K562 (cell line): ENCODE results near the gene C1orf105. TPM values are rescaled to one million over a fixed set of nuclear protein-coding genes. Genes with fewer than 3 reads are reported as not detected.

Source experiments
- AFF1 ChIP-seq, 2 experiments: fragments of 450-650 bp; IDR thresholded peaks; 2 replicates each; pipeline ENCODE4 v1.6.1; 2018; ENCODE audit warnings: mild to moderate bottlenecking in 2 of 2, low read depth in 1 of 2; ENCODE audit not compliant: partially characterized antibody in 2 of 2
- BRF2 ChIP-seq: IDR thresholded peaks from 3 replicates; pipeline ENCODE4 v1.6.1; 2011; ENCODE audit warnings: borderline replicate concordance, mild to moderate bottlenecking; ENCODE audit not compliant: insufficient read length, insufficient read depth
- CREM ChIP-seq: IDR thresholded peaks from 2 replicates; pipeline ENCODE4 v1.6.1; 2014; ENCODE audit warnings: antibody characterized with exemption, low read depth
- FOXK2 ChIP-seq, 2 experiments: fragments of 450-650 bp; IDR thresholded peaks in 1 of 2; conservative IDR thresholded peaks in 1 of 2; 2 replicates each; pipeline ENCODE4 v1.6.1; 2016; ENCODE audit warnings: low read depth in 2 of 2, mild to moderate bottlenecking in 1 of 2
- MYC ChIP-seq, 2 experiments: fragments of 250-450 bp in 1 of 2; sonication (Bioruptor Pico) in 1 of 2; IDR thresholded peaks; 2 replicates each; pipeline versions ENCODE4 v1.5.1 to v1.6.1; 2012 to 2021; ENCODE audit warnings: low read depth in 2 of 2, borderline replicate concordance in 1 of 2, improper control_type of control experiment in 1 of 2, low read length in 1 of 2, mild to moderate bottlenecking in 1 of 2, moderate library complexity in 1 of 2
- NELFE ChIP-seq: IDR thresholded peaks from 2 replicates; pipeline ENCODE4 v1.6.1; 2011; ENCODE audit warnings: mild to moderate bottlenecking; ENCODE audit not compliant: insufficient read depth, insufficient read length
- PYGO2 ChIP-seq: fragments of 450-650 bp; IDR thresholded peaks from 2 replicates; pipeline ENCODE4 v1.6.1; 2016; ENCODE audit warnings: mild to moderate bottlenecking, missing genetic modification characterization, moderate library complexity, missing compliant biosample characterization
- SMAD4 ChIP-seq: fragments of 250-450 bp; sonication (Bioruptor Pico); conservative IDR thresholded peaks from 2 replicates; pipeline ENCODE4 v1.8.0; 2021; ENCODE audit warnings: inconsistent platforms, mild to moderate bottlenecking, moderate library complexity
- THRAP3 ChIP-seq: fragments of 450-650 bp; IDR thresholded peaks from 2 replicates; pipeline ENCODE4 v1.6.1; 2016; ENCODE audit warnings: mild to moderate bottlenecking, inconsistent platforms, borderline replicate concordance
- ZBTB26 ChIP-seq: fragments of 450-650 bp; formaldehyde crosslinking; IDR thresholded peaks from 2 replicates; pipeline ENCODE4 v1.4.0; 2022; ENCODE audit warnings: missing genetic modification characterization
- polyA plus RNA-seq, 8 experiments: library from polyadenylated mRNA; depleted of rRNA in 4 of 8; stranded (reverse) in 5 of 8; unstranded in 3 of 8; fragments of >200 nt; fragmentation: Nextera tagmentation in 2 of 8; fragmentation: Illumina TruSeq in 1 of 8; extraction: Ambion mirVana in 2 of 8; extraction: Trizol in 1 of 8; gene quantifications; 2 replicates each; pipeline versions ENCODE4 v1.2.1 to v1.2.3, GENCODE V29; 2011 to 2014; ENCODE audit warnings: inconsistent platforms in 1 of 8, missing spikeins in 1 of 8
- total RNA-seq, 7 experiments: library from RNA; depleted of rRNA in 6 of 7; stranded (reverse); fragments of >200 nt in 6 of 7; fragmentation: Illumina TruSeq in 2 of 7; extraction: Trizol in 2 of 7; gene quantifications; 2 replicates each; pipeline versions ENCODE4 v1.2.1 to v1.2.3, GENCODE V29; 2011 to 2021; ENCODE audit warnings: low replicate concordance in 1 of 7
- TF ChIP-seq, protein P1 (sequence below): sonication (generic); formaldehyde crosslinking; IDR thresholded peaks from 2 replicates; pipeline ENCODE4 v1.8.0; 2022; ENCODE audit warnings: missing genetic modification reagents, mild to moderate bottlenecking, borderline replicate concordance
- TF ChIP-seq, protein P2 (sequence below), 2 experiments: IDR thresholded peaks; 2 replicates each; pipeline ENCODE4 v1.6.1; 2011; ENCODE audit warnings: borderline replicate concordance in 1 of 2, control low read depth in 1 of 2, low read depth in 1 of 2, low read length in 1 of 2, mild to moderate bottlenecking in 1 of 2, mixed read lengths in 1 of 2, moderate library complexity in 1 of 2; ENCODE audit not compliant: insufficient read depth in 1 of 2, insufficient read length in 1 of 2, poor library complexity in 1 of 2, severe bottlenecking in 1 of 2; ENCODE audit errors: extremely low read depth in 1 of 2
- TF ChIP-seq, protein P3 (sequence below): fragments of 250-450 bp; sonication (Bioruptor Pico); IDR thresholded peaks from 2 replicates; pipeline ENCODE4 v1.5.0; 2021; ENCODE audit warnings: mild to moderate bottlenecking, moderate library complexity

The C1orf105 gene
- total and polyA plus RNA-seq, 9 of the 15 experiments (the other 6 are each of a cell fraction or from before 2014, with no cell fraction given), result 0.08 TPM; not detected in 8

DNA sequence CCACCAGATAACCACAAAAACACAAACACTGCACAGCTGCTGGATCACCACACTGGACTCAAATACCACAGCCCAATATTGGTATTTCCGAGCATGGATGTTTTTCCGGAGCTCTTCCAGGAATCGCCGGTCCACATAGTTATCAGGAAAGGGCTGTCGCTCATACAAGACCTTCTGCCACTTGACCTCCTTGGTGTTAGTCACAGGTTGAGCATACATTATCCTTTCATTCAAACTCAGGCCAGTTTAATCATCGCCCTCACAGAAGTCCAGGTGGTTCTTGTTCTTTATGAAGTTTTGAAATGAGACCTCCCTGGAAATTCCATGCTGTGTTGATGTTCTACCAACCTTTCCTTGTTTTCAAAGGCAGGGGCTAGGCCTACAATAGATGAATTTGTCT, 21.9 kb downstream of the C1orf105 start (continued):
- TF ChIP-seq PYGO2 (tag) (no peak), THRAP3 (no peak), SMAD4 (CRISPR knock-in tag) (peak; percentile 76), CREM (peak; percentile 53), MYC (IDR thresholded peaks at IDR 0.05; ENCODE audit: low read depth, low read length) (peak; percentile 30; the same call in 1 of the 2 replicates), MYC (CRISPR knock-in tag; IDR thresholded peaks at IDR 0.05; ENCODE audit: borderline replicate concordance, low read depth) (no peak), NELFE (no peak), AFF1 (IDR thresholded peaks at IDR 0.05; ENCODE audit: low read depth in 1 of 2, partially characterized antibody in 2 of 2) (no peak), BRF2 (no peak), ZBTB26 (no peak), FOXK2 (conservative IDR thresholded peaks at IDR 0.05 in 1 of 2, IDR thresholded peaks at IDR 0.05 in 1 of 2; ENCODE audit: low read depth in 2 of 2) (0 out of 4 replicates have a peak, but pooled peaks of 1 of the 2 experiments have one; percentile 13)
- TF ChIP-seq, protein P1, sequence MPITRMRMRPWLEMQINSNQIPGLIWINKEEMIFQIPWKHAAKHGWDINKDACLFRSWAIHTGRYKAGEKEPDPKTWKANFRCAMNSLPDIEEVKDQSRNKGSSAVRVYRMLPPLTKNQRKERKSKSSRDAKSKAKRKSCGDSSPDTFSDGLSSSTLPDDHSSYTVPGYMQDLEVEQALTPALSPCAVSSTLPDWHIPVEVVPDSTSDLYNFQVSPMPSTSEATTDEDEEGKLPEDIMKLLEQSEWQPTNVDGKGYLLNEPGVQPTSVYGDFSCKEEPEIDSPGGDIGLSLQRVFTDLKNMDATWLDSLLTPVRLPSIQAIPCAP (CRISPR knock-in tag), result no peak
- TF ChIP-seq, protein P2, sequence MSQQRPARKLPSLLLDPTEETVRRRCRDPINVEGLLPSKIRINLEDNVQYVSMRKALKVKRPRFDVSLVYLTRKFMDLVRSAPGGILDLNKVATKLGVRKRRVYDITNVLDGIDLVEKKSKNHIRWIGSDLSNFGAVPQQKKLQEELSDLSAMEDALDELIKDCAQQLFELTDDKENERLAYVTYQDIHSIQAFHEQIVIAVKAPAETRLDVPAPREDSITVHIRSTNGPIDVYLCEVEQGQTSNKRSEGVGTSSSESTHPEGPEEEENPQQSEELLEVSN (IDR thresholded peaks at IDR 0.05; ENCODE audit: borderline replicate concordance in 1 of 2, extremely low read depth in 1 of 2, insufficient read depth in 1 of 2, insufficient read length in 1 of 2, low read depth in 1 of 2, low read length in 1 of 2, poor library complexity in 1 of 2, severe bottlenecking in 1 of 2), result peak in 1 of 2 experiments; percentile 21
- TF ChIP-seq, protein P3, sequence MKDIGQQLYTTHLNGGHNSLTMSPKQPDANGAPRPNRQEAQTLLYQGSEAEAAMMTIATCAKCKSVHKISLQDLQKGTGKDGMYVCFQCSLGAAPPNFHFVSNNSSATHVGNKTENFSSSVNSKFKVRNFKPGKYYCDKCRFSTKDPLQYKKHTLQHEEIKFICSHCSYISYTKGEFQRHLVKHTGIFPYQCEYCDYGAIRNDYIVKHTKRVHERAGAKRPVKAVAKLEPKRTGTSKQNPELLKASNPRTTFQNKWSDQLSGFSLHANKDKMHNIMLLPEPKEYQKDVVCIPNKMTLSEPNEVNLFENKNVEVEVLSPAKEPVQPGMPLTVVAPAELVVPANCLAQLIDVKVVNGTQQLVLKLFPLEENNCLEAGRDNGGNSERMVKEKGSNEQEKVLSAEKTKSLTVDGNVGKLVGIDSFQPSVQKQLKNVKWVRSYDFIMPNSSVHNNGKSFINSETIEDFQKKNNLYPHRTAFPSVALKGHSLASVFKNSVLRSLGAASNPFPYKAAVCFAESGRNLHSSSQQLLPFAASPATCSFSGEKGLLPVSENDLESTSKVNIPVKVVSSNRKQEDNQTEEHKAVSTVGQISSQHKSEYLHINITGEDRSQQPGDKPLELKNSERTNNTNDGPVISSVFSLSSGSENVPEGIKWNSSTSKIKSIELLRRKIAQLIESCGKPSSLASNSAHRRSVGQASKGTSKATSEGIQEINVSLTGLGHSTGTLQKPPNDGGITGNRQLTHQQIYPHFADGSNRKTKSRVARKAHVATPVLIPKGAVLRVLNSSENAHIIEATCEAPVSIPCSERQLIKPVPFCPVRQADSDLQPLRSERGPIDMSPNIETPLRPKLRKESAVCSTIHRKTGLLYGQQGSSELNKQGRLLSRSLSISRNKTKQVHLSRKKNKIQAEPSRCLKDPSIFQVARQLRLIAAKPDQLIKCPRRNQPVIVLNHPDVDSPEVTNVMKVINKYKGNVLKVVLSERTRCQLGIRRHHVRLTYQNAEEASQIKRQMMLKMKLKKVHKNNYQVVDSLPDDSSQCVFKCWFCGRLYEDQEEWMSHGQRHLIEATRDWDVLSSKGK (CRISPR knock-in tag), result no peak
